NCI-H146 (cell line): Measurements from ENCODE around the gene BST1.
A peak's percentile ranks its signal among the peaks of the same experiment; 100 is the strongest.

Experiments
- DNase-seq: peaks from one replicate; lab custom pipeline; 2025; lab: John Stamatoyannopoulos, UW

Gene BST1, protein sequence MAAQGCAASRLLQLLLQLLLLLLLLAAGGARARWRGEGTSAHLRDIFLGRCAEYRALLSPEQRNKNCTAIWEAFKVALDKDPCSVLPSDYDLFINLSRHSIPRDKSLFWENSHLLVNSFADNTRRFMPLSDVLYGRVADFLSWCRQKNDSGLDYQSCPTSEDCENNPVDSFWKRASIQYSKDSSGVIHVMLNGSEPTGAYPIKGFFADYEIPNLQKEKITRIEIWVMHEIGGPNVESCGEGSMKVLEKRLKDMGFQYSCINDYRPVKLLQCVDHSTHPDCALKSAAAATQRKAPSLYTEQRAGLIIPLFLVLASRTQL

DNA sequence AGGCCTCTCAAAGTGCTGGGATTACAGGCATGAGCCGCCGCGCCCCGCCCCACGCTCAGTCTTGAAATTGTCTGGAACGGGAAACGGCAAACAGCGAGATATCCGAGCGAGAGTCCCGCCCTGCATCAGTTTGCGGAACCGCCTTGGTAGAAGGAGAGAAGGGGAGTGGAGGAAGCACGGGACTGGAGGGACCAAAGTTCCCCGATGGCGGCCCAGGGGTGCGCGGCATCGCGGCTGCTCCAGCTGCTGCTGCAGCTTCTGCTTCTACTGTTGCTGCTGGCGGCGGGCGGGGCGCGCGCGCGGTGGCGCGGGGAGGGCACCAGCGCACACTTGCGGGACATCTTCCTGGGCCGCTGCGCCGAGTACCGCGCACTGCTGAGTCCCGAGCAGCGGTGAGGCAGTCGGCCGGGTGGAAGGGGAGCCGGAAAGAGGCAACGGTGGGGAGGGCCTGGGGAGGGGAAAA, at the start of gene BST1:
Gene BST1, plus strand, starts transcription at position 125 of the 463 bp plus-strand sequence. Its CDS starts 80 bp downstream, at position 205.
- DNase-seq: no peak

DNA sequence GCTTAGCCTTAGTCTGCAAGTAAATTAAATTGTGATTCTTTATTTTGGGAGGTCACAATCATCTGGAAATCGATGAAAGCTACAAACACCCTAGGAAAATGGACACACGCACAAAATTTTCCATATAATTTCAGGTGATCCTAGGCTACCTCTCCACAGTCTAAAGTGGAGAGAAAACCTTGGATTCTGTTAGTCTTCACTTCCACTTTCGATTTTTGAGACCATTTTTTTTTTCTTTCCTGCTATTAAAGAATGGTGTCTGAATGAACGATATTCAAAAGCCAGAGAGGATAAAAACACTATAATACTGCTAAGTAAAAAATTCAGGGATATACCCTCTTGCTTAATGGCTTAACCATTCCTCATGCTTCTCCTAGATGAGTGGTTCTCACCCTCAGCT, 49.4 kb upstream of the BST1 start:
- no peak for DNase-seq

DNA sequence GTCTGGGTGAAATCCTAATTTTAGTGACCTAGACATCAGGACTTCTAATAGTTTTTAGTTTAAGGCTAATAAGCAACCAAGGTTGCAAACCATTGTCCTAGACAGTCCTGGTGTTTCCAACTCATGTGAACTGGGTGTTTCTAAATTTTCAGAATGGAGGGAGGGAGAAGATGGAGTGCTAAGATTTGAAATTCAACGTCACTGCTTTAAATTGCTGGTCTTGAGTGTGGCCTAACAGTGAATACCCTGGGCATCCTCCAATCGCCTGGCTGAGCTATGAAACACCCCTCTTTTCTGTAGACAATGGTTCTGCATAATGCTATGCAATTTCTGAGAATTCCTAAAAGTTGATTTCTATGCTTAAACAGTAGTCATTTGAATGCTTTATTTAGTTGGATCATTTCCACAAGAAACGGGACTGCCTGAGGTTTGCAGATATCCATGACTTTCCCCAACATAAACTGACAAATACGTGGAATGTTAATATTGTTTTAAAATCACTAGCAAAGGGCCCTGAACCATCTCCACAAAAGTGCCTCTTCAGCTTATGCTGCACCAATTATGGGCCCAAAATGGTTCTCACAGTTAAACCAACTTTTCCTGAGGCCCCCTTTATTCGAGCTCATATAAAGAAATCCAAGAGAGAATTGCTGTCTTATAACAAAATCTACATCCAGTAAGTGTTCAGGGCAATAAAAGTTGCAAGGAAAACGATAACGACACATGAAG, 48.8 kb upstream of the BST1 start:
- peak; percentile 42 for DNase-seq

DNA sequence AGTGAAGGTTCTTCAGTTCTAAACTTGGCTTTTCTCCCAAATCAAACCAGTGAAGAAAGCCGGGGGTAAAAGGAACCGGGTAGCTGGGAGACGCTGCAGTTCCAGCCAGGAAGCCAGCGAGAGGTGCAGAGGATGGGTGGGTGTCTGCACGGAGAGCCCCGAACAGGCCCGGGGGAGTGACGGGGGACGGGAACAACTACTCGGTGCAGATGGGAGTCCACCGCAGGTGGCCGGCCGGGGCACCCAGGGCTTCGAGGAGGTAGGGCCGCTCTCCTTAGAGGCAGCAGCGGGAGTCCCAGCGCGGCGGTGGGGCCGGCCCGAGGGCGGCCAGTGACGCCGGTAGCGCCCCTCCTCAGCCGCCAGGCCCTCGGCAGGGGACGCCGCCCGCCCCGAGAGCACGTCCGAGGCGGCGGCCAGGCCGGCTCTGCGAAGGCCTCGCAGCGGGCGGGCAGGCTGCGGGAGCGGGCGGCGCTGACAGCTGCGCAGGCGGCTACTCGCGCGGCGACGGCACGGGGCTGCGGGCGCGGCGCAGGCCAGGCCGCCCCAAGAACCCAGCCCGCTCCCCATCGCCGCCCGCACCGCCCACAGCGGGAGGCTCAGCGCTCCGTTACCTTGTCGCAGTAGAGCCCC, 48.2 kb upstream of the BST1 start:
- DNase-seq: peak; percentile 73

DNA sequence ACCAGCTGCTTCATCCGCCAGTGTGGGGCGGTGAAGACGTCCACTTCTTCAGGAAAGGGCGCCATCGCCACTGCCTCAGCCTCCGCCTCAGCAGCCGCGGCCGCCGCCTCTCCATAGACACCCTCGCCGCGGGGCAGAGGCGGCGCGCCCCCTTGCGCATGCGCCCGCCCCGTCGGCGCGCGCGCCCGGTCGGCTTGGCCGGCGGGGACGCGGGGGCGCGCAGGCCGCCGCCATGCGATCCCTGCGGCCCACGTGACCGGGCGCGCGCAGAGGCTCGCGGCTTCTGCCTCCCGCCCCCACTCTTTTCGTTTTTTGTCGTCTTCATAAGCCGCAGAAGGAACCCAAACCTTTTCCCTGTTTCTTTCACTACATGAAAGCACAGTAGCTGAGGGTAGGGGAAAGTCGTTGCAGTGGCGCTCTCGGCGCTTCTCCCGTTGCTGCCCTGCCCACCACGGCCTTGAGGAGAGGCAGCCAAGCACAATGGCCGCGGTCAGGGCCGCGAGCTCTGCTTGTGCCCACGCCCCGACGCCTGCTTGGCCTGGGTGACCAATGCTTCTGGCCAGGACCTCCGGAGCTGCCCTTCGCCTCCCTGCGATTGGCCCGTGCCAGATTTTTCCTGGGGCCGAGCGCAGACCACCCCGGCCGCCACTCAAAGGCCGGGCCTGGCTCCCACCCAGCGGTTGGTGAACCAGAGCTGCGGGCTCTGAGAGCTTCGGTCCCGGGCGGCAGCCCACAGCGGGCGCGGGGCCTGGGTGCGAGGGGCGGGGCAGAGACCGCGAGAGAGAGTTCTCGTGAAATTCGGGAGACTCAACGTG, 47.4 kb upstream of the BST1 start, which contains the start of gene FBXL5:
Gene FBXL5, minus strand, starts transcription at position 135 of the 815 bp plus-strand sequence. Its CDS starts 70 bp downstream, at position 65.
- DNase-seq: peak; percentile 87

DNA sequence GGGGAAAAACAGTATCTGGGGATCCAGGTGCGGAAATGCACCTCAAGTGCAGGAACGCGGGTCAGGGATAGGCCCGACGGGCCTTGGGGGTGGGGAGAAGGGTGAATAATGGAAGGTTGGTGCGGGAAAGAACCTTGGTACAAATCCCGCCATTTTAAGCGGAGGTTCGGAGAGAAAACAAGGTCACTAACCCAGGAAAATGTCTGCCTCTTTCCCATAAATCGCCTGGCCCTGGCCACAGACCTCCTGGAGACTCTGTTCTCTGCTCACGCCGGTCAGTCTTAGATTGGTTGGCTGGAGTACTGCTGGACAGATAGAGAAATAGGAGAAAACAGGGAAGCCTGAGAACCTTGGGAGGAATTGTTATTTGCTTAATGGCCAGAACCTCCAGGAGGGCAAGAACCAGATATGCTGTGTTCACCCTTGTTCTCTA, 46.8 kb upstream of the BST1 start:
- DNase-seq: peak; percentile 80

DNA sequence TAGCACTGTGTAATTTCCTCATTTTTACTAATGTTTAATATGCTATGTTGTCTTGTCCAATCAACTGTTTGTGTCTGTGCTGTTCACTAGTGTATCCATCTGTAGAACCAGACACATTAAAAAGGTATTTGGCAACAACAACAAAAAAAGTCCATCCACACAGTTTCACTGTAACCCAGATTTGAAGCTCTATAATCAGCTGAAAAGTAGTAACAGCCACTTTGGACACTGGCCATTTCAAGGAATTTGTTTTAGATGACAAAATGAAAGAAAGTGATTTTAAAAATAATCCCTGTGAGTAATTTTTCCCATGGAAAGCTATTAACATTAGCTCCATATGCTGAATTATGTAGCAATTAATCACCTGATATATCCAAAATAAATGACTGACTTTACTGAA, 45.5 kb upstream of the BST1 start:
- no peak for DNase-seq

DNA sequence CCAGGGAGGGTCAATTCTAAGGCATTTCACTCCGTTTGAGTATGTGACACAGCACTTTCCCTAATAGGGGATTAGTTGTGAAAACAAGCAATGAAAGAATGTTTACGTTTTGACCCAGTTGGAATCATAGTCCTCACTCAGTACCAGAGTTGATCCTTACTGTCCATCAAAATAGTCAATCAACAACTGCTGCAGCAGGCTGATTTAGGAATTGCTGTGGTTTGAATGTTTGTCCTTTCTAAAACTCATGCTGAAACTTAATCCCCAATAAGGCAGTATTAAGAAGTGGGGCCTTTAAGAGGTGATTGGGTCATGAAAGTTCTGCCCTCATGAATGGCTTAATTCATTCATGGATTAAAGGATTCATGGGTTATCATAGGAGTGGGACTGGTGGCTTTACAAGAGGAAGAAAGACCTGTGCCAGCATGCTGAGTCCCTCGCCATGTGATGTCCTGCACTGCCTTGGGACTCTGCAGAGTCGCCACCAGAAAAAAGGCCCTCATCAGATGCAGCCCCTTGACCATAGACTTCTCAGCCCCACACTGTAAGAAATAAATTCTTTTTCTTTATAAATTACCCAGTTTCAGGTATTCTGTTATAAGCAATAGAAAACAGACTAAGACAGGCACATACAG, 44.6 kb upstream of the BST1 start:
- no peak for DNase-seq

DNA sequence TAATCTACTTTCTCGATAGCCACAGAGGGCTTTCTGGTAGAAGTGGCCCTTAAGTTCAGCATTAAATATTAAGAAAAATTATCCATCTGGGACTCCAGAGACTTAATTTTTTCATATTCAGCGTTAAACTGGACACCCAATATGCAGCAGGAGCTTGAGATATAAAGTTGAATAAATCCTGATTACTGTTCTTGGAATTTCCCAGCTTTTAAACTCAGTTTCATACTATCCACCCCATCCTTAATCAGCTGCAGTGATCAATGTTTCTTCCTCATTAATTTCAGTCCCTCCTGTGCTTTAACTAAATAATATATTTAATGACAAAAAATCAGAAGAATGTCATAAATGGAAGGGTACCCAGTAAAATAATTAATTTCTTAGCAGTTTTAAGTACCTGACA, 44.1 kb upstream of the BST1 start:
- DNase-seq: no peak

DNA sequence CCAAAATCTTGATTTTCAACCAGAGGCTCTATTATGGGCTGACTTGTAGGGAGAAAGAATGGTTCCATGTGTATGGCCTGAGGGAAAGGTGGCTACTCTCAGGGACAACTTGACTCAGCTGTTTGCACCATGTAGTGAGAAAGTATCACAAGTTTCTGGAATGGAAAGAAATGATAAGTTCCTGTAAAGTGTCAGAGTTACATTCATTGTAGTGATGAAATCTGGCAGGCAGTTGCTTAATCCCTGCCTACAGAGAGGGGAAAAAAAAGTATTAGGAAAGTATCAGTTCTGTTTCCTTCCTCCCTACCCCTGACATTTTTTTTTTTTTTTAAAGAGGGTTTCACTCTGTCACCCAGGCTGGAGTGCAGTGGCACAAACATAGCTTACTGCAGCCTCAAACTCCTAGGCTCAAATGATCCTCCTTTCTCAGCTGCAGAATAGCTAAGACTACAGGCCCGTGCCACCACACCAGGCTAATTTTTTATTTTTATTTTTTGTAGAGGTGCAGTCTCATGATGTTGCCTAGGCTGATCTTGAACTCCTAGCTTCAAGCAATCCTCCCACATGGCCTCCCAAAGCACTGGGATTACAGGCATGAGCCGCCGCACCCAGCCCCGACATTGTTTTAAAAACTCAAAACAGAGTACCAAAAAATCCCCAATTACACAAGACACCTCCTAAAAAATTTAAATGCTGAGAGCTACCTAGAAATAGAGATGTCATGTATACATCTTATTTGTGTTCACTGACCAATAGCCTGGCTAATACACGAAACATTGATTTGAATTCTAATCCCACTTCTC, 42.9 kb upstream of the BST1 start:
- no peak for DNase-seq

DNA sequence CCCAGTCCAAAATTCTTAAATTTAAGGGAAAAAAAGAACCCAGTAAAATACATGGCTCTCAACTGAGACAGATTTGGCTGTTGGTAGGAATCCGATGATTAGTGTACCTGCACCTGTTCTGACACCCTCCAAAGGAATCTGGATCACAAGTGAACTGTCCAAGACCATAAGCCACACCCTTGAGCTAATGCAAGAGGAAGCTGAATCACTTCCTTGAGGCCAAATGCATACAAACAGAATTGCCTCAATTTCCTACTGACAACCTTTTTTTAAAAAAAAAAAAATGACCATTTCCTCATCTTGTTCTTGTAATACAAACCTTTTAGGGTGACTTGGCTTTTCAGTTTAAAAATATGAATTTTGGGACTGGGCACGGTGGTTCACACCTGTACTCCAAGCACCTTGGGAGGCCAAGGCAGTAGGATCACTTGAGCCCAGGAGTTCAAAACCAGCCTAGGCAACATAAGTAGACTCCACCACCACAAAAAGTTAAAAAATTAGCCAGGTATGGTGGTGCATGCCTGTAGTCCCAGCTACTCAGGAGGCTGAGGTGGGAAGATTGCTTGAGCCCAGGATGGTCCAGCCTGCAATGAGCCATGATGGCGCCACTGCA, 37.0 kb upstream of the BST1 start:
- no peak for DNase-seq

DNA sequence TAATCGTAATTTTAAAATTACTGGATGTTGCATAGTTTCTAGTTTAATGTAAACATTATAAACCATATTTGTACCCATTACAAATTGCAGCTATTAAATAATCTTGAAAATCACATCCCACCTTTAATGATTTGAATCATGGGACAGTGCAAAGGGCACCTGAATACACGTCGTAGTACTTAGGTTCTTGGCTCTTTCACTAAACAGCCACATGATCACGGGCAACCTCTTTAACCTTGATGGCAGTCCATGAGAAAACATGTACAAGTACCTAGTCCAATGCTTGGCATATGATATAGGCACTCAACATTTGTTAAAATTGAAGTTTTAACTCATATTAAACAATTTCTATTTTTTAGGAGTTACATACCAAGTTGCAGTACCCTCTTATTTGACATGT, 35.9 kb upstream of the BST1 start:
- no peak for DNase-seq

DNA sequence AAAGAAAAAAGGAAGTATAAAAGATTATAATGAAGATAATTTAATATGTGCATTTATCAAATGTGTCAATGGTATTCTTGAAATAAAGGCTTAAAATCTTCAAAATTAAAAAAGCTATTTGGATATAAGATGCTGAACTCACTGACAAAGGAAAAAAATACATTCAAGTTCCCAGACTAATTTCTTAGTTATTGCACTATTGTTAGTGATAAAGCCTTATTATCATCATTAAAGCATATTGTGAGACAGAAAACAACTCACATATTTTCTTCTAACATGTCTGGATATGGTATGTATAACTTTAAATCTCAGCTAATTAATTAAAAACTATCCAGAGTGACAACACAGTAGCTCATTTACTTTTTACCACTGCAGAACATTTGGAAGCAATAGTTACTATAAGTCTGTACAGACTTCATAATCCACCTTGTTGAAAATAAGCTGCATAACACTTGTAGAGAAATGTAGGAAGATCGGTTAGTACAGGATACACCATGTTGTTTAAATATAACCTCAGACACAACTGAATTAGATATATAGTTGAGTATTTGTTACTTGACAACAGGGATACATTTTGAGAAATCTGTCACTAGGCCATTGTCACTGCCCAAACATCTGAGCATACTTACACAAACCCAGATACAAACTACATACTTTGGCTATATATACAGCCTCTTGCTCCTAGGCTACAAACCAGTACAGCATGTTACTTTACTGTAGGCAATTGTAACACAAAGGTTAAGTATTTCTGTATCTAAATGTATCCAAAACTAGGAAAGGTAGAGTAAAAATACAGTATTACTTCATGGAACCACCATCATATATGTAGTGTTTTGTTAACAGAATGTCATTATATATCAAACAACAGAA, 34.1 kb upstream of the BST1 start:
- no peak for DNase-seq

DNA sequence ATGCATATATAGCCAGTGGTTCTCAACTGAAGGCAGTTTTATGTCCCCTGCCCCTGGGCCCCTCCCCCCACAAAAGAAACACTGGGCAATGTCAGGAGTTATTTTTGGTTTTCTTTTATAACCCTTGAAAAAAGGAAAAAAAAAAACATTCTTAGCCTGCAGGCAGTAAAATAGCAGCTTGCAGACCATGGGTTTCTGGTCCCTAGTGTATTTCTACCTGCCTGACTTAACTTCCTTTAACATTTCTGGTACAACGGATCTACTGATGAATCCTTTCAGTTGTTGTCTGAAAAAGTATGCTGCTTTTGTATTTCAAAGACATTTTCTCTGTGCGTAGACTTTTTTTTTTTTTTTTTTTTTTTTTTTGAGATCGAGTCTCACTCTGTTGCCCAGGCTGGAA, 32.3 kb upstream of the BST1 start:
- no peak for DNase-seq

DNA sequence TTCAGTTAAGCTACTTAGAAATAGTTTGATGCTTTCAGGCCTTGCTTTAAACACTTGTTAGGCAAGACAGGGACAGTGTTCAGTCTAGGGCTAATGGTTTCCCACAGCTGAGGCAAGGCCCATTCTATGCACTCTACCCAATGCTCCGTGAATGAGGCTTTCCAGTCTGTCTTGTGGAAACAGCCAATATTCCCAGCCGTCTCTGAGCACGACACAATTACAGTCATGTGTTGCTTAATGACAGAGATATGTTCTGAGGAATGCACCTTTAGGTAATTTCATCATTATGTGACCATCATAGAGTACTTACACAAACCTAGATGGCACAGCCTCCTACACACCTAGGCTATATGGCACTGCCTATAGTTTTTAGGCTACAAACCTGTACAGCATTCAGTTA, 30.8 kb upstream of the BST1 start:
- DNase-seq: no peak

DNA sequence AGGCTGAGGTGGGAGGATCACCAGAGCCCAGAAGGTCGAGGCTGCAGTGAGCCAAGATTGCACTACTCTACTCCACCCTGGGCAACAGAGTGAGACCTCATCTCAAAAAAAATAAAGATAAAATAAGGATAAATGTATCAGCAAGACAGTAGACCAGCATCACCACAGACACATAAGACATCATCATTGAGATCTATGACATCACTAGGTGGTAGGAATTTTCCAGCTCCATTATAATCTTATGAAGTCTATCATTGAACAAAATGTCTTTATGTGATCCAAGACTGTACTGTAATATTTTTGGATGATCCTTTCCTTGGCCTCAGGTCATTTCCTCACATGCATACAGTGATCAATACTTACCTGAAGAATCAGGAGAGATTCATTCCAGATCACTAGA, 29.5 kb upstream of the BST1 start:
- DNase-seq: no peak

DNA sequence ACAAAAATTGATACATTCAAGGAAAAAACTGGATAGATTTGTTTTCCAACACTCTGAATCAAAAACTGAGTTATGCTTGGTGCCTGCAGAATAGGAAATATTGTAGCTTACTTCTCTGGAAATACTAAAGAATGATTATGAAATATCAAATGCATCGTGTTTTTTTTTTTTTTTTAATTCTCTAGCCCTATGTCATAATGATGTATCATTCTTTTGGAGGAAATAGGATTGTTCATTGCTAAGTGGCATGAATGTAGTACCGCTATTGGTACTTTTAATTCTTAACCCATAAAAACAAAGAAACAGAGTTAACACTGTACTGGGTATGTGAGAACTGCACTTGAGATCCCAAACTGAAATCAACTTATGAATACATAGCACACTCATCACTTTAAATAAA, 28.8 kb upstream of the BST1 start:
- no peak for DNase-seq

DNA sequence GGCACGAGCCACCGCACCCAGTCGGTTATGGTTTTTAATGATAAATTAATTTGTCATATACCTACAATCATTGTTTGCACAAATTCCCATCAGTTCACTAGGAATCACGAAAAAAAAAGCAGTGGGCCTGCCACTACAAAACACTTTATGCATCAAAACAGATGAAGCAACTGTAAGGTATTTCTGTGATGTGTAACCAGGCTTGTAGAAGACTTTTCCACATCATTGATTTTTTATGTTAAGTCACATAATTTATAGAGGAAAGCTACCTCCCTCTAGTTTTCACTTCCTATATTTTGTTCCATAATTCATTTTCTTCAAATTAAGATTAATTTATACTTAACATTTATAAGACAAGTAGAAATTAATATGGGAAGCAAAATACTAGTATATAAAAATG, 27.9 kb upstream of the BST1 start:
- no peak for DNase-seq

DNA sequence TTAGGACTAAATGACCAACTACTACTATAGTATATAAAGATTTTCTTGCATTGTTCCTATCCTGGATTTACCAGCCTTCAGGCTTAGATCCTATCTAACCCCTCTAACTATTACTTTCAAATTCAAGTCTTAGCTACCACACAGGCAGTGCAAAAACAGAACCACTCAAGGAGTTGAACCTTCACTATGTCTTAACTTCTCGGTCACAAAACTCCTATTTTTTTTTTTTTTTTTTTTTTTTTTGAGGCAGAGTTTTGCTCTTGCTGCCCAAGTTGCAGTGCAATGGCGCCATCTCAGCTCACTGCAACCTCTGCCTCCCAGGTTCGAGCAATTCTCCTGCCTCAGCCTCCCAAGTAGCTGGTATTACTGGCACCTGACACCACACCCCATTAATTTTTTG, 27.5 kb upstream of the BST1 start:
- DNase-seq: no peak
